HepG2 (cell line): ENCODE measurements around the gene TNFSF12.

ENCODE experiments used
- ATF1 ChIP-seq: IDR thresholded peaks from 2 replicates; pipeline ENCODE4 v1.6.1; 2016; ENCODE audit warnings: mild to moderate bottlenecking, control low read depth
- CHD4 ChIP-seq: fragments of 200-600 bp; sonication (generic); IDR thresholded peaks from 2 replicates; pipeline ENCODE4 v1.7.0; 2017; ENCODE audit warnings: mild to moderate bottlenecking, low read length, borderline replicate concordance
- EP300 ChIP-seq, 3 experiments: sonication (generic) in 1 of 3; formaldehyde crosslinking in 1 of 3; IDR thresholded peaks; 2 replicates each; pipeline versions ENCODE4 v1.5.1 to v1.6.1; 2011 to 2020; ENCODE audit warnings: low read depth in 2 of 3, low read length in 2 of 3, borderline replicate concordance in 1 of 3, improper control_type of control experiment in 1 of 3, mild to moderate bottlenecking in 1 of 3, missing genetic modification reagents in 1 of 3, moderate library complexity in 1 of 3
- NFKB2 ChIP-seq: sonication (generic); formaldehyde crosslinking; IDR thresholded peaks from 2 replicates; pipeline ENCODE4 v1.4.0; 2020; ENCODE audit warnings: missing genetic modification reagents, borderline replicate concordance
- RAD21 ChIP-seq: fragments of 450-650 bp; formaldehyde crosslinking; IDR thresholded peaks from 2 replicates; pipeline ENCODE4 v1.5.0; 2020; ENCODE audit warnings: mild to moderate bottlenecking
- RBAK ChIP-seq: sonication (generic); formaldehyde crosslinking; IDR thresholded peaks from 2 replicates; pipeline ENCODE4 v1.5.1; 2020; ENCODE audit warnings: mild to moderate bottlenecking, missing genetic modification reagents
- STAG1 ChIP-seq: sonication (generic); formaldehyde crosslinking; IDR thresholded peaks from 2 replicates; pipeline ENCODE4 v1.4.0; 2020; ENCODE audit warnings: missing genetic modification reagents
- ZFP36 ChIP-seq: fragments of 150-350 bp; IDR thresholded peaks from 2 replicates; pipeline ENCODE4 v1.6.1; 2018; ENCODE audit warnings: borderline replicate concordance, low read length, low read depth; ENCODE audit not compliant: partially characterized antibody
- ZNF143 ChIP-seq: sonication (generic); formaldehyde crosslinking; IDR thresholded peaks from 2 replicates; pipeline ENCODE4 v1.4.0; 2020; ENCODE audit warnings: missing genetic modification reagents
- ZNF331 ChIP-seq: sonication (generic); formaldehyde crosslinking; IDR thresholded peaks from 2 replicates; pipeline ENCODE4 v1.4.0; 2020; ENCODE audit warnings: missing genetic modification reagents
- TF ChIP-seq, protein P1 (sequence below): sonication (generic); formaldehyde crosslinking; IDR thresholded peaks from 2 replicates; pipeline ENCODE4 v1.4.0; 2020; ENCODE audit warnings: missing genetic modification reagents, borderline replicate concordance
- TF ChIP-seq, protein P2 (sequence below): sonication (generic); formaldehyde crosslinking; IDR thresholded peaks from 2 replicates; pipeline ENCODE4 v1.5.0; 2020; ENCODE audit warnings: mild to moderate bottlenecking, missing genetic modification reagents, moderate library complexity
- TF ChIP-seq, protein P3 (sequence below): sonication (generic); formaldehyde crosslinking; IDR thresholded peaks from 2 replicates; pipeline ENCODE4 v1.5.0; 2020; ENCODE audit warnings: missing genetic modification reagents

DNA sequence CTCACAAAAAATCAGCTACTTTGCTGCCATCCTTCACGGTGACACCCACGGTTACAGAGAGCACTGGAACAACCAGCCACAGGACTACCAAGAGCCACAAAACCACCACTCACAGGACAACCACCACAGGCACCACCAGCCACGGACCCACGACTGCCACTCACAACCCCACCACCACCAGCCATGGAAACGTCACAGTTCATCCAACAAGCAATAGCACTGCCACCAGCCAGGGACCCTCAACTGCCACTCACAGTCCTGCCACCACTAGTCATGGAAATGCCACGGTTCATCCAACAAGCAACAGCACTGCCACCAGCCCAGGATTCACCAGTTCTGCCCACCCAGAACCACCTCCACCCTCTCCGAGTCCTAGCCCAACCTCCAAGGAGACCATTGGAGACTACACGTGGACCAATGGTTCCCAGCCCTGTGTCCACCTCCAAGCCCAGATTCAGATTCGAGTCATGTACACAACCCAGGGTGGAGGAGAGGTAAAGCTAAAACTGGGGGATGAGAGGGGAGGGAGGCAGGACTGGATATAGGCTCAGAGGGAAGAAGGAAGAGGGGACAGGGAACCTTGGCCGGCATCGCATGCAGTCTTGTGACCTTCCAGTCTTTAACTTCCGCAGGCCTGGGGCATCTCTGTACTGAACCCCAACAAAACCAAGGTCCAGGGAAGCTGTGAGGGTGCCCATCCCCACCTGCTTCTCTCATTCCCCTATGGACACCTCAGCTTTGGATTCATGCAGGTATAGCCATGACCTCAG lies 31.2 kb downstream of the TNFSF12 start:
- TF ChIP-seq, protein P1, sequence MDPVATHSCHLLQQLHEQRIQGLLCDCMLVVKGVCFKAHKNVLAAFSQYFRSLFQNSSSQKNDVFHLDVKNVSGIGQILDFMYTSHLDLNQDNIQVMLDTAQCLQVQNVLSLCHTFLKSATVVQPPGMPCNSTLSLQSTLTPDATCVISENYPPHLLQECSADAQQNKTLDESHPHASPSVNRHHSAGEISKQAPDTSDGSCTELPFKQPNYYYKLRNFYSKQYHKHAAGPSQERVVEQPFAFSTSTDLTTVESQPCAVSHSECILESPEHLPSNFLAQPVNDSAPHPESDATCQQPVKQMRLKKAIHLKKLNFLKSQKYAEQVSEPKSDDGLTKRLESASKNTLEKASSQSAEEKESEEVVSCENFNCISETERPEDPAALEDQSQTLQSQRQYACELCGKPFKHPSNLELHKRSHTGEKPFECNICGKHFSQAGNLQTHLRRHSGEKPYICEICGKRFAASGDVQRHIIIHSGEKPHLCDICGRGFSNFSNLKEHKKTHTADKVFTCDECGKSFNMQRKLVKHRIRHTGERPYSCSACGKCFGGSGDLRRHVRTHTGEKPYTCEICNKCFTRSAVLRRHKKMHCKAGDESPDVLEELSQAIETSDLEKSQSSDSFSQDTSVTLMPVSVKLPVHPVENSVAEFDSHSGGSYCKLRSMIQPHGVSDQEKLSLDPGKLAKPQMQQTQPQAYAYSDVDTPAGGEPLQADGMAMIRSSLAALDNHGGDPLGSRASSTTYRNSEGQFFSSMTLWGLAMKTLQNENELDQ (CRISPR knock-in tag): no peak
- TF ChIP-seq ZFP36 (no peak), ZNF143 (no peak), EP300 (IDR thresholded peaks at IDR 0.05; ENCODE audit: low read depth in 2 of 2, low read length in 2 of 2) (no peak), EP300 (CRISPR knock-in tag; IDR thresholded peaks at IDR 0.05; ENCODE audit: borderline replicate concordance) (no peak), RBAK (CRISPR knock-in tag) (no peak), RAD21 (CRISPR knock-in tag) (no peak), ZNF331 (no peak), CHD4 (no peak), NFKB2 (no peak), ATF1 (CRISPR knock-in tag) (no peak), STAG1 (no peak)
- TF ChIP-seq, protein P2, sequence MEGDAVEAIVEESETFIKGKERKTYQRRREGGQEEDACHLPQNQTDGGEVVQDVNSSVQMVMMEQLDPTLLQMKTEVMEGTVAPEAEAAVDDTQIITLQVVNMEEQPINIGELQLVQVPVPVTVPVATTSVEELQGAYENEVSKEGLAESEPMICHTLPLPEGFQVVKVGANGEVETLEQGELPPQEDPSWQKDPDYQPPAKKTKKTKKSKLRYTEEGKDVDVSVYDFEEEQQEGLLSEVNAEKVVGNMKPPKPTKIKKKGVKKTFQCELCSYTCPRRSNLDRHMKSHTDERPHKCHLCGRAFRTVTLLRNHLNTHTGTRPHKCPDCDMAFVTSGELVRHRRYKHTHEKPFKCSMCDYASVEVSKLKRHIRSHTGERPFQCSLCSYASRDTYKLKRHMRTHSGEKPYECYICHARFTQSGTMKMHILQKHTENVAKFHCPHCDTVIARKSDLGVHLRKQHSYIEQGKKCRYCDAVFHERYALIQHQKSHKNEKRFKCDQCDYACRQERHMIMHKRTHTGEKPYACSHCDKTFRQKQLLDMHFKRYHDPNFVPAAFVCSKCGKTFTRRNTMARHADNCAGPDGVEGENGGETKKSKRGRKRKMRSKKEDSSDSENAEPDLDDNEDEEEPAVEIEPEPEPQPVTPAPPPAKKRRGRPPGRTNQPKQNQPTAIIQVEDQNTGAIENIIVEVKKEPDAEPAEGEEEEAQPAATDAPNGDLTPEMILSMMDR: no peak
- TF ChIP-seq, protein P3, sequence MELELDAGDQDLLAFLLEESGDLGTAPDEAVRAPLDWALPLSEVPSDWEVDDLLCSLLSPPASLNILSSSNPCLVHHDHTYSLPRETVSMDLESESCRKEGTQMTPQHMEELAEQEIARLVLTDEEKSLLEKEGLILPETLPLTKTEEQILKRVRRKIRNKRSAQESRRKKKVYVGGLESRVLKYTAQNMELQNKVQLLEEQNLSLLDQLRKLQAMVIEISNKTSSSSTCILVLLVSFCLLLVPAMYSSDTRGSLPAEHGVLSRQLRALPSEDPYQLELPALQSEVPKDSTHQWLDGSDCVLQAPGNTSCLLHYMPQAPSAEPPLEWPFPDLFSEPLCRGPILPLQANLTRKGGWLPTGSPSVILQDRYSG (CRISPR knock-in tag): no peak
